Adrenal gland (tissue), 19 donors: ENCODE data around the gene ZNF26. TPM values are rescaled to one million over a fixed set of nuclear protein-coding genes. Genes with fewer than 3 reads are reported as not detected.
"Not testable (repeated sequence)": the region's sequence is repeated elsewhere in the genome, so short reads cannot be mapped to it uniquely, and the experiment has no call there.

Experiments
- DNase-seq, 7 donors: peaks; one replicate each; pipeline ENCODE4 v3.0.0-alpha.2; 2019 to 2020
- H3K27ac ChIP-seq, 5 donors: fragments of 200-600 bp; sonication (generic) in 4 of 5; 1 replicate in 3 of 5; 2 replicates in 2 of 5; pipeline versions ENCODE4 v1.5.1 to v1.8.0; 2016 to 2020; ENCODE audit warnings: mild to moderate bottlenecking in 1 of 5
- H3K27me3 ChIP-seq: fragments of 200-600 bp; 2 replicates; pipeline ENCODE4 v1.8.0; 2021
- H3K36me3 ChIP-seq, 2 donors: fragments of 200-600 bp; replicated peaks in 1 of 2; 1 replicate in 1 of 2; 2 replicates in 1 of 2; pipeline versions ENCODE4 v1.5.1 to v1.8.0; 2018 to 2022
- H3K4me1 ChIP-seq, 2 donors: fragments of 200-600 bp; replicated peaks in 1 of 2; 1 replicate in 1 of 2; 2 replicates in 1 of 2; pipeline versions ENCODE4 v1.5.1 to v1.8.0; 2018 to 2021
- H3K4me3 ChIP-seq, 4 donors: fragments of 200-600 bp; sonication (generic) in 3 of 4; one replicate each; pipeline ENCODE4 v1.5.1; 2016 to 2018
- H3K9me3 ChIP-seq, 3 donors: fragments of 200-600 bp; sonication (generic) in 1 of 3; replicated peaks in 1 of 3; 1 replicate in 2 of 3; 2 replicates in 1 of 3; pipeline versions ENCODE4 v1.5.1 to v1.8.0; 2016 to 2021
- CTCF ChIP-seq, 6 experiments: fragments of 450-650 bp in 4 of 6; fragments of 200-600 bp in 2 of 6; sonication (generic) in 1 of 6; IDR thresholded peaks; 1 replicate in 5 of 6; 2 replicates in 1 of 6; pipeline versions ENCODE4 v1.5.1 to v1.8.0; 2016 to 2021; ENCODE audit warnings: antibody characterized with exemption in 6 of 6, mild to moderate bottlenecking in 2 of 6, moderate library complexity in 1 of 6
- POLR2A ChIP-seq, 2 donors: fragments of 450-650 bp; IDR thresholded peaks; one replicate each; pipeline ENCODE4 v1.6.1; 2017; ENCODE audit warnings: antibody characterized with exemption in 2 of 2, mild to moderate bottlenecking in 2 of 2, moderate library complexity in 1 of 2
- WGBS, 4 donors: extraction: QIAGEN DNeasy Blood & Tissue Kit in 2 of 4; methylation state at CpG; one replicate each; pipeline versions ENCODE4 v1.1.5 to v1.1.7; 2013 to 2017; 5-methylcytosine and 5-hydroxymethylcytosine counted together
- intact Hi-C, 2 donors: fragments of 100-400 bp; cut with DNase I; formaldehyde crosslinking; loops; one replicate each; pipeline versions ENCODE4 v1.14.1 to v1.15.0; 2022 to 2023
- long read RNA-seq, 10 donors: library from polyadenylated mRNA in 3 of 10; unstranded in 2 of 10; stranded (forward) in 1 of 10; transcript quantifications; one replicate each; pipeline ENCODE4 v2.0.0 and lab custom pipeline, GENCODE V29; 2021 to 2026
- polyA plus RNA-seq, 3 donors: library from polyadenylated mRNA; stranded (reverse); fragments of 200-250 nt in 2 of 3; fragments of 350-450 nt in 1 of 3; fragmentation: Illumina TruSeq in 1 of 3; extraction: RNeasy Lipid Tissue Mini Kit (QIAGEN cat#74804) in 1 of 3; gene quantifications; one replicate each; pipeline ENCODE4 v1.2.3, GENCODE V29; 2013 to 2014
- total RNA-seq, 9 donors: library from RNA; depleted of rRNA in 4 of 9; stranded (reverse); fragments of >200 nt in 4 of 9; fragments of 120-200 nt in 1 of 9; fragmentation: NEBNext Ultra II Directional in 1 of 9; extraction: Animal tissue kit (Norgen Biotek cat#: 25700) in 1 of 9; gene quantifications; one replicate each; pipeline versions ENCODE4 v1.1.0 to v1.2.4, GENCODE V29; 2013 to 2023
- donor health status: healthy with polysubstance abuse.
- donor health status: Bipolar disorder and iron deficiency.
- donor health status: DM: yes; HTN: yes; CAD: no.
- donor health status: DM: no; HTN: no; CAD: no.
- donor health status: DM: no; HTN: no; CAD: no.
- donor health status: DM: yes; HTN: yes; CAD: no.

The ZNF26 gene
- total RNA-seq: 10 to 100 TPM in 4 of 9 donors, 1 to 10 TPM in 5; 1.1 to 13.4 (median 9.2) TPM
- polyA plus RNA-seq: 1 to 10 TPM; 2.9 to 5.0 (median 4.2) TPM
- long read RNA-seq, donor 1: 0 reads
- long read RNA-seq, donor 2, full-length matches to known transcripts: 1 of 1 reads
- long read RNA-seq, donor 2, partial matches to known transcripts: 0 of 1 reads
- long read RNA-seq, donor 2, other reads (novel, unspliced or antisense): 0 of 1 reads
- long read RNA-seq, donor 3, full-length matches to known transcripts: 1 of 1 reads
- long read RNA-seq, donor 3, partial matches to known transcripts: 0 of 1 reads
- long read RNA-seq, donor 3, other reads (novel, unspliced or antisense): 0 of 1 reads
- long read RNA-seq, donor 4, full-length matches to known transcripts: 1 of 2 reads
- long read RNA-seq, donor 4, partial matches to known transcripts: 0 of 2 reads
- long read RNA-seq, donor 4, other reads (novel, unspliced or antisense): 1 of 2 reads
- long read RNA-seq, donor 5, full-length matches to known transcripts: 3 of 6 reads
- long read RNA-seq, donor 5, partial matches to known transcripts: 0 of 6 reads
- long read RNA-seq, donor 5, other reads (novel, unspliced or antisense): 3 of 6 reads
- long read RNA-seq, donor 6, full-length matches to known transcripts: 2 of 4 reads
- long read RNA-seq, donor 6, partial matches to known transcripts: 1 of 4 reads
- long read RNA-seq, donor 6, other reads (novel, unspliced or antisense): 1 of 4 reads
- long read RNA-seq, donor 7, full-length matches to known transcripts: 1 of 1 reads
- long read RNA-seq, donor 7, partial matches to known transcripts: 0 of 1 reads
- long read RNA-seq, donor 7, other reads (novel, unspliced or antisense): 0 of 1 reads
- long read RNA-seq, donor 8, full-length matches to known transcripts: 2 of 2 reads
- long read RNA-seq, donor 8, partial matches to known transcripts: 0 of 2 reads
- long read RNA-seq, donor 8, other reads (novel, unspliced or antisense): 0 of 2 reads
- long read RNA-seq, donor 9: 0 reads
- long read RNA-seq, donor 10: 0 reads

DNA sequence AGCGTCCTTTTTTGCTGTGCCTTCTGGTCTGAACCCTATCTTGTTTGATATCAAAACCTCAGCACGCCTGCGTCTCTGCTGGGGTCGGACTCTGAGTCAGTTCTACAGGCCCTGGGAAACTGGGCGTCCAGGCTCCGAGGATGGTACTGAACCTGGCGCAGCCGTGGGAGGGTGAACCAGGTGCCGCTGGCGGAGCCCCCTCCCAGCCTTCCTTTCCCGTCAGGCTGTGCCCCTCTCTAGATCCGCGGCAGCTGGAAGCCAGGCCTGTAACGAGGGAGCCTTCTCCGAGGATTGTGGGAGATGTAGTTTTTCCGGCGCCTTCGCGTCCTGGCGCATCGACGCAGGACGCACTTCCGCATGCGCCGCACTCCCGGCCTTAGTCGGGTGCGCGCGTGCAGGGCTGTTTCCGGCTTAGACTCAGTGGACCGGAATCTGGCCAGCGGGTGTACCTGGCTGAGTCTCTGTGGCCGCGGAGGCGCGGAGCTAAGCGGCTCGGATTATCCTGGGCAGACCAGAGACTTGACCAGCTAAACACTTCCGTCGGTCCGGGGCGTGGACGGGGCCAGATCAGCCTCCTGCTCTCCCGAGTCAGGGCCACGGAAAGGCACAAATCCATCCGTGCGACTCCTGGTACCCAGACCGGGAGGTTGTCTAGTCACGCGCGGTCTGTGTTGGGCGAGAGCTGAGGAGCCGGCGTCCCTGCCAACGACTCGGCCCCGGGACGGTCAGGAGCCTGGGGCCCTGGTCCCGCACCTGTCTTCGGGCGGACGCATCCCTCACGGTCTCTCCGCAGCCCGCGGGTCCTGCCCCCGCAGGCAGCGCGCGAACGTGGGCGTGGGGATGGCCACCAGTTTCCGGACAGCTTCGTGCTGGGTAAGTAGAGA lies at the start of gene ZNF26:
Gene ZNF26, plus strand, starts transcription at position 367 of the 884 bp plus-strand sequence. Its CDS starts 474 bp downstream, at position 841.
- H3K27ac ChIP-seq: peak within 1 kb of the TSS; percentile 62 to 86 (median 67)
- peak; percentile 89 to 95 (median 92) for DNase-seq
- peaks cover 4 to 10% of the 10 kb centered on the region in 2 donors for H3K4me1 ChIP-seq
- 0 to 2% (median 0%) methylated on average over 18 to 76 of the region's 76 CpGs for WGBS, 4 donors
- H3K9me3 ChIP-seq: peaks cover 0 to 5% (median 2%) of the 10 kb centered on the region in 3 donors
- H3K4me3 ChIP-seq: peak within 1 kb of the TSS; percentile 49 to 94 (median 85)
- intact Hi-C loops: no loop called here
- H3K27me3 ChIP-seq: no peaks in the 10 kb centered on the region
- TF ChIP-seq CTCF (IDR thresholded peaks at IDR 0.05) (no peak), POLR2A (IDR thresholded peaks at IDR 0.05) (peak; percentile 30 to 67)
- H3K36me3 ChIP-seq: no peaks in the 10 kb centered on the region

- peaks cover 0 to 57% (median 9%) of the 10 kb centered on the region in 3 donors for H3K9me3 ChIP-seq
- DNase-seq: not testable (repeated sequence)
These were observed 49.2 kb upstream of the ZNF26 start for GRCh38 chr12:132936921-132937320.

DNA sequence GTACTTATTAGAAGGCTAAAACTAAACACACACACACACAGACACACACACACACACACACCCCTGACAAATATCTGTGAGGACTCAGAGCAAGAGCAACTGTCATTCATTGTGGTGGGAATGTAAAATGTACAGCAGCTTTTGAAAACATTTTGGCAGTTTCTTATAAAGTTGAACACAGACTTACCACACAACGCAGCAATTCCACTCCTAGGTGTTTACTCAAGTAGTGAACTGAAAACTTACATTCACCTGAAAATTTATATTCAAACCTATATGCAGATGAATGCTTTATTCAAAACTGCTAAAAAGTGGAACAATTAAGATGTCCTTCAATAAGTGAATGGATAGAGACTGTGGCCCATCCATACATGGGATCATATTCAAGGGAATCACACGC lies 48.7 kb upstream of the ZNF26 start:
- Histone ChIP-seq H3K4me1 (no peaks in the 10 kb centered on the region), H3K36me3 (peaks cover 0 to 2% of the 10 kb centered on the region in 2 donors), H3K27ac (no peak overlapping the region), H3K27me3 (no peaks in the 10 kb centered on the region), H3K4me3 (no peak overlapping the region), H3K9me3 (peaks cover 0 to 57% (median 6%) of the 10 kb centered on the region in 3 donors)
- no peak for TF ChIP-seq POLR2A (IDR thresholded peaks at IDR 0.05)
- TF ChIP-seq CTCF (IDR thresholded peaks at IDR 0.05): no peak
- WGBS, 4 donors: 96 to 99% (median 98%) methylated on average over 2 of the region's 2 CpGs
- no peak for DNase-seq
- intact Hi-C loops: no loop called here

More at GRCh38 chr12:132936921-132937320, 49.2 kb upstream of the ZNF26 start:
- H3K27ac ChIP-seq, H3K4me3 ChIP-seq, H3K4me1 ChIP-seq, intact Hi-C loops, H3K27me3 ChIP-seq, H3K36me3 ChIP-seq: not testable (repeated sequence)
- 94 to 98% (median 97%) methylated on average over 8 of the region's 8 CpGs for WGBS, 4 donors

- peaks cover 0 to 11% of the 10 kb centered on the region in 2 donors for H3K36me3 ChIP-seq
- H3K27me3 ChIP-seq, H3K27ac ChIP-seq, intact Hi-C loops, H3K4me1 ChIP-seq, DNase-seq, H3K4me3 ChIP-seq: not testable (repeated sequence)
- WGBS, 4 donors: 96 to 100% (median 96%) methylated on average over 4 to 24 of the region's 25 CpGs; no CpG with 5 or more reads in 1 of the 4 donors
- H3K9me3 ChIP-seq: peaks cover 0 to 52% (median 6%) of the 10 kb centered on the region in 3 donors
These were observed 47.4 kb upstream of the ZNF26 start for GRCh38 chr12:132938807-132939206.
